Stimulated activated CD4-positive, alpha-beta T cell treated with anti-CD3 and anti-CD28 coated beads, Interleukin-4, amount 100 ng/mL, for 24 hours (primary cell): ENCODE measurements around the gene ADIG.
A peak's percentile ranks its signal among the peaks of the same experiment; 100 is the strongest.
"Not testable (repeated sequence)": the region's sequence is repeated elsewhere in the genome, so short reads cannot be mapped to it uniquely, and the experiment has no call there.

Source experiments
- DNase-seq: peaks from one replicate; pipeline ENCODE4 v3.0.0-alpha.2; 2020

Gene ADIG

GRCh38 chr20:38573413-38573812 is 7.6 kb upstream of the ADIG start:
- no peak for DNase-seq

- no peak for DNase-seq
These were observed 1.6 kb upstream of the ADIG start for GRCh38 chr20:38579219-38579910.

DNA sequence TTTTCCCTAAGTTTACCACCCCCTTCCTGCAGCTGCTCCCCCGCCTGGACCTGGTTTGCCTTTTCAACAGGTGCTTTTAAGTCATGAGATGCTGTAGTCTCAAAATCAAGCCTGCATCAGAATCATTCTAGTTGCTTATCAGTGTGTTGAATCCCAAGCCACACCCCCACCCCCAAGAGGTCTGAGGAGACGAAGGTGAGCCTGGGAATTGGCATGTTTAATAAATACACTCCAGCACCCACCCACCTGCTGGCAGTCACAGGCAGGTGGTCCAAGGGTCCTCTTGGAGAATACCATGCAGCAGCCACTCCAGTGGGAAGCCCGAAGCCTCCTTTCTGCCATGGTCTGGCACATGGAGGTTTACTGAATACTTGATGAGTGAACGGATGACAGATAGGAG is 1.1 kb upstream of the ADIG start:
- no peak for DNase-seq

DNA sequence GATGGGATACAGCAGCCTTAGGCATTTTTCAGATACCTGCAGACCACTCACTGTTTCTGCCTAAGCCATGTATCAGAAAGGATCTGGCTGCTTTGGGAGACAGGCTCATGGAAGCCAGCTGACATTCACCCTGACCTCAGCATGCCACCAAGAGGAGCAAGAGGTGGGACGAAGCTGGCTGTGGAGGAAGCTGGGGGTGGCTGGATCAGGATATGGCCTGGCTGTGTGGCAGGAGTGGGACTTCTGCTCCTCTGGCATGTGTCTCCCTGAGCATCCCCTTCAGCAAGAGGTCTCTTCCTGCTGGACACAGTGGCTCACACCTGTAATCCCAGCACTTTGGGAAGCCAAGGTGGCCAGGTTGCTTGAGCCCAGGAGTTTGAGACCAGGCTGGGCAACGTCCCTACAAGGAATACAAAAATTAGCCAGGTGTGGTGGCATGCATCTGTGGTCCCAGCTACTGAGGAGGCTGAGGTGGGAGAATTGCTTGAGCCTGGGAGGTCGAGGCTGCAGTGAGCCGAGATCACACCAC is 897 bp downstream of the ADIG start:
- no peak for DNase-seq

GRCh38 chr20:38583306-38583705 is 2.3 kb downstream of the ADIG start:
- DNase-seq, result no peak

GRCh38 chr20:38584099-38584763 is 3.2 kb downstream of the ADIG start:
- DNase-seq, result no peak

DNA sequence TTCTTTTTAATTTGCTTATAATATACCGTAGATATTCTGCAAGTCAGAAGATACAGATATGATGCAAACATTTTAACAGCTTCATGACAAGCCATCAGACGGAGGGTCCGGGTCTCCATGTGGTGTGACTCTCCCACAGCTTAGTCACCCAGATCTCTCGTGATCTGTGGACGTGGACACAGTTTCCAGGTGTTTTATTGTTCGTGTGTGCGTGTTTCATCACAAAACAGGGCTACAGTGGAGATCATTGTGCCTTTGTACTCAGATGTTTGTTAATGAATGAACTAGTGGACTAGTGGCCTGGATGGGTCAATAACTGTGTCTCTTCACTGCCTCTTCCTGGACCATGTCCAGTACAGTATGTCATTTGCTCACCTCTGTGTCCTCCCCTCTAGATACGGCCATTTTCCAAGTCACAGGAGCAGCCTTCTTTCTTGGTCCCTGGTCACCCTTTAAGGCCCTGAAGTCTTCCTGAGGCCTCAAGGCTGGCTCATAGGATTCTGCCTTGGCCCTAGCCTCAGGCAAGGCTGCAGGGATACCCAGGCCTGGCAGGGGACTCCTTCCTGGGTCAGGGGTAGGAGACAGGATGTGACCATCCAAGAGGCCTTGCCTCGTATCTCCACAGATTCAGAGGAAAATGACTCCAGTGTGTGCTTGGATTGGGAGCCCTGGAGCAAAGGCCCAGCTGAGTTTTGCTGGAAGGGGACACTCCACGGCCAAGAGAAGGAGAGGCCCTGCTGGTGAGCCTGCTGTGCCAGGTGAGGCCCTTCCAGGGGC is 4.6 kb downstream of the ADIG start:
- DNase-seq, result no peak

GRCh38 chr20:38586181-38586525 is 5.2 kb downstream of the ADIG start:
- no peak for DNase-seq

GRCh38 chr20:38588303-38588702 is 7.3 kb downstream of the ADIG start:
- DNase-seq, result no peak

DNA sequence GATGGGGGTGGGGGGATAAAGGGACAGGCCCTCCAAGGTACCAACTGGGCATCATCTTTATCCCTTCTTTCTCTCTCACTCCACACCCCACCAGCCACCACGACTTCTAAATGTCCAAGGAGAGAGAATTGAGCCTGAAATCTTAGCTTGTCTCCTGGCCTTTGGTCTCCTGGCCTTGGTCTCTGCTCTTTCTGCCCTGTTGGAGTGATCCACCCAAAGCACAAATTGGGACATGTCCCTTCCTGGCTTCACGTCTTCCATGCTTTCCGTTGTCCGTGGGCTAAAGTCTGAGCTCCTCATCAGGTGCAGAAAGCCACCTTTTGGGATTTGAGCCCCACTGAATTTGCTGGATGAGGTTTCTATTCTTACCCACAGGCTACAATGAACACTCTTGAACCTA is 8.4 kb downstream of the ADIG start:
- DNase-seq, result no peak

- DNase-seq, result no peak
These were observed 9.1 kb downstream of the ADIG start for GRCh38 chr20:38589967-38590675.

GRCh38 chr20:38590676-38591473 is 9.9 kb downstream of the ADIG start:
- DNase-seq, result no peak

DNA sequence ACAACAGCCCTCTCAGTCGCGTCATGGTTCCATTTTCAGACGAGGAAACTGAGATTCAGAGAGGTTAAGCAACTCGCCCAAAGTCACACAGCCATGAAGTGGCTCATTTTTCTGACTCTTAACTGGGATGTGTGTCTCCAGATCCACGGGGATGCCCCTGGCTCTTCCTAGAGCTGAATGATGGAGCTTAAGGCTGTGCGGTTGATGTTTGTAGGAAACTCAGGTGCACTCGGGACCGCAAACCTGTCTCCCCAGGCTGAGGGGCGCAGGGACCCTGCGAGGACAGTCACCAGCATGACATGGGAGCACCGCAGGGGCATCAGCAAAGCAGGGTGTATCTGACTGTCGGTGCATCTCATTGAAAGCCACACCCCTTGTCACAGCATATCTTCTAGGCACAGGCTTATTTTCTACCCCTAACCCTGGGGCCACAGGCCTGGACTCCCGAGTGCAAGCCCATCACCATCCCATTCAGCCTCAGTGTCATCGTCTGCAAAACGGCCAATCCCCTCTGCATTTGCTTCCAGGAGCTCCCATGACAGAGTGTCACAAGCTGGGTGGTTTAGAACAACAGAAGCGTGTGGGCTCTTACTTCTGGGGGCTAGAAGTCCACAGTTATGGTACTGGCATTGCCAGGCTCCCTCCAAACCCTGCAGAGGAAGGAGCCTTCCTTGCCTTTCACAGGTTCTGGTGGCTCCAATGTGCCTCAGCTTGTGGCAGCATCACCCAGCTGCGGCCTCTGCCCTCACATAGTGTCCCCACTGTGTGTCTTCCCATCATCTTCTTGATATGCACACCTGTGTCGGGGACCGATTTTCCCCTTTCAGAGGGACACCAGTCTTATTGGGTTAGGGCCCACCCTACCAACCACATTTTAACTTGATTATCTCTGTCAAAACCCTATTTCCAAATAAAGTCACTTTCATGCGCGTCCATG is 10.7 kb downstream of the ADIG start:
- no peak for DNase-seq

DNA sequence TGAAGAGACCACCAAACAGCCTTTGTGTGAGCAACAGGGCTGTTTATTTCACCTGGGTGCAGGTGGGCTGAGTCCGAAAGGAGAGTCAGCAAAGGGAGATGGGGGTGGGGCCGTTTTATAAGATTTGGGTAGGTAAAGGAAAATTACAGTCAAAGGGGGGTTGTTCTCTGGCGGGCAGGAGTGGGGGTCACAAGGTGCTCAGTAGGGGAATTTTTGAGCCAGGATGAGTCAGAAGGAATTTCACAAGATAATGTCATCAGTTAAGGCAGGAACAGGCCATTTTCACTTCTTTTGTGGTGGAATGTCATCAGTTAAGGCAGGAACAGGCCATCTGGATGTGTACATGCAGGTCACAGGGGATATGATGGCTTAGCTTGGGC is 11.4 kb downstream of the ADIG start:
- not testable (repeated sequence) for DNase-seq

GRCh38 chr20:38594281-38594680 is 13.3 kb downstream of the ADIG start:
- not testable (repeated sequence) for DNase-seq

- DNase-seq, result not testable (repeated sequence)
These were observed 14.9 kb downstream of the ADIG start for GRCh38 chr20:38595886-38596285.

GRCh38 chr20:38599410-38599882 is 18.4 kb downstream of the ADIG start:
- DNase-seq, result no peak

DNA sequence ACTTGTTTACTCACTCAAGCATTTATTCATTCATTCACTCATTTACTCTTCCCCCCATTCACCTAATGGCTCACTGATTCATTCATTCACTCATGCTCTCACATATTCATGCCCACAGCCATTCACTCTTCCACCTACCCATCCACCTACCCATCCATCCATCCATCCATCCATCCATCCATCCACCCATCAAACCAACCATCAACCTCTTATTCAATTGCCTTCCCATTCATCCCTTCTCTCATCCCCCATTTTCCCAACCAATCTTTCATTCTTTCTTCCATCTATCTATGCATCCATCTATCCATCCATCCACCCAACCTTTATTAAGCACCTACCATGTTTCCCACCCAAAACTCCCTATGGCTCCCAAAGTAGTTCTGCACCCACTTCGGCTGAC is 19.1 kb downstream of the ADIG start:
- no peak for DNase-seq

DNA sequence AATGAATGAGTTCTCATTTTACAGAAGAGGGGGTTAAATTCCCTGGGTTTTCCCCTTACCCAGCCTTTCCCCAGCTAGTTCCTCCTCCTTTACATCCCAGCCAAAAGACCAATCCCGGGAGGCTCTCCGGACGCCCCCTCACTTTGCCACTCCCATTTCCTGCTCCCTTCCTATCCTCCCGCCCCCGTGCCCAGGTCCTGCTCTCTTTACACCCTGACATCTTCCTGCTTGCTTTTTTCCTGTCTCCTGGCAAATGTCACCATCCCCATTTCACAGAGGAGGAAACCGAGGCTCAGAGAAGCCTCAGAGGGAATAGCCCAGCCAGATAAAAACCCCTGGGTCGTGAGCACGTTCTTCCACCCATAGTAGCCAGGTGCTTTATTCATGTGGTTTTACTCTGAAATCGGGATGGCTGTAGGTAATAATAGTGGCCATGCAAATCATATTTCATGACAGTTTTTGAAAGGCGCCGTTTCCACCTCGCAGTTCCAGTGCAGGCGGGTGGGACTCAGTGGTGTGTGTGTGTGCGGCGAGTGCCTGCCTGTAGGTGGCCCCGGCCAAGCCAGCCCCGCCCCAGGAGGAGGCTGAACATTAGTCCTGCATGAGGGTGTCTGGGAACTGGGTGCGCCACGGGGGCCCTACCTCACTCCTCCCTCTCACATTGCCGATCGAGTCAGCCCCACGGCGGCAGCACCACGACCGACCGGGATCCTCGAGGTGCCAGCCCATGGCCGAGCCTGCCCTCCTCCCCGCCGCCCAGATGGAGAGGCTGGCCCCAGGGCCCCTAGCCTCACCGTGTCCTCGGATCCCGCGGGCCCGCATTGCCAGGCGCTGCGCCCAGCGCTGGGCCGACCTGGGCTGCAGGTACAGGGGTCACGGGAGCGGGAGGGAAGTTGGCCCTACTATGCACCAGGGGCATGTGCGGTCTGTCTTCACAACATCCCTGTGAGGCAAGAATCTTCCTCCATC is 20.5 kb downstream of the ADIG start, which contains the start of gene ARHGAP40:
ARHGAP40 (plus strand) TSS at position 594 of the 969 bp plus-strand sequence.
- DNase-seq, result peak; percentile 4

DNA sequence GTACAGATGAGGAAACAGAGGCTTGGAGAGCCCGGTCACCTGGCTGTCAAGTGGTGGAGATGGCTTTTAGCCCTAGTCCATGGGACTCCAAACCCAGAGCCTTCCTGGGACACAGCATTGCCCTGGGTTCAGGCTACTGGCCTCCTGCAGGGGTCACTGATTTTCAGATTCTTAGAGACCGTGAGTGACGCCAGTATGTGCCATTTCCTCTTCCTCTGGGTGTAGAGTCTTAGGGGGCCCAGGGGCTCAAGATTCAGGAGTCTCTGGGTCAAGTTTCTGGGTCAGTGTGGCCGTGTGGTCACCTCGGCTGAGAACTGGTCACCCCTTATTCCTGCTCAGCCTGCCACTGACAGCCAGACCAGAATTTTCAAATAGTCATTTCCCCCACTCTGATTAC is 21.2 kb downstream of the ADIG start:
- no peak for DNase-seq
